ENCODE results near the gene CREG2.

The CREG2 gene

GRCh38 chr2:101408925-101409324 lies 21.6 kb upstream of the CREG2 start:
- no peak for DNase-seq

GRCh38 chr2:101405351-101405899 lies 18.1 kb upstream of the CREG2 start:
- DNase-seq: no peak

GRCh38 chr2:101403745-101404144 lies 16.4 kb upstream of the CREG2 start:
- no peak for DNase-seq

- no peak for DNase-seq
Measured at GRCh38 chr2:101402630-101403029, 15.3 kb upstream of the CREG2 start.

- no peak for DNase-seq
Measured at GRCh38 chr2:101401906-101402305, 14.6 kb upstream of the CREG2 start.

GRCh38 chr2:101401326-101401665 lies 14.0 kb upstream of the CREG2 start:
- DNase-seq: peak in 1 of 2 donors; percentile 26

GRCh38 chr2:101400506-101401325 lies 13.4 kb upstream of the CREG2 start:
- DNase-seq: no peak

- DNase-seq: no peak
Measured at GRCh38 chr2:101400048-101400447, 12.7 kb upstream of the CREG2 start.

GRCh38 chr2:101399021-101399799 lies 11.9 kb upstream of the CREG2 start:
- DNase-seq: no peak

GRCh38 chr2:101398116-101398821 lies 11.0 kb upstream of the CREG2 start:
- DNase-seq: no peak

GRCh38 chr2:101396316-101396717 lies 9.0 kb upstream of the CREG2 start:
- DNase-seq: no peak

GRCh38 chr2:101395545-101396315 lies 8.4 kb upstream of the CREG2 start:
- no peak for DNase-seq

- DNase-seq: no peak
Measured at GRCh38 chr2:101388232-101388631, 929 bp upstream of the CREG2 start.

GRCh38 chr2:101386599-101387150 lies 628 bp downstream of the CREG2 start:
- no peak for DNase-seq

- no peak for DNase-seq
Measured at GRCh38 chr2:101383016-101383541, 4.2 kb downstream of the CREG2 start.

GRCh38 chr2:101382442-101382841 lies 4.9 kb downstream of the CREG2 start:
- DNase-seq: no peak

GRCh38 chr2:101380376-101380775 lies 6.9 kb downstream of the CREG2 start:
- no peak for DNase-seq

- no peak for DNase-seq
Measured at GRCh38 chr2:101379091-101379490, 8.2 kb downstream of the CREG2 start.

- no peak for DNase-seq
Measured at GRCh38 chr2:101375653-101376052, 11.7 kb downstream of the CREG2 start.

- DNase-seq: no peak
Measured at GRCh38 chr2:101374821-101375561, 12.3 kb downstream of the CREG2 start.

GRCh38 chr2:101372792-101373191 lies 14.5 kb downstream of the CREG2 start:
- no peak for DNase-seq

Data from CD4-positive, alpha-beta T cell treated with Interleukin-1 beta for 1 hour (primary cell).